T-helper 17 cell (primary cell): ENCODE results near the gene ZBTB11. TPM values are rescaled to one million over a fixed set of nuclear protein-coding genes. Genes with fewer than 3 reads are reported as not detected.
"Not testable (repeated sequence)": the region's sequence is repeated elsewhere in the genome, so short reads cannot be mapped to it uniquely, and the experiment has no call there.

Experiments used
- ATAC-seq: fragments of 150-1000 bp; cut with Tn5 transposase; 2 replicates; pipeline ENCODE4 v1.10.0; 2021; ENCODE audit warnings: mild to moderate bottlenecking, moderate library complexity
- DNase-seq, 3 donors: peaks; one replicate each; pipeline versions ENCODE4 v3.0.0 to v3.0.0-alpha.2; 2020 to 2021
- H3K9me3 ChIP-seq: one replicate; pipeline ENCODE4 v1.7.0; 2013; ENCODE audit warnings: low read length, mild to moderate bottlenecking; ENCODE audit not compliant: control insufficient read depth, poor library complexity, severe bottlenecking
- H3K27ac Mint-ChIP-seq: one replicate; pipeline ENCODE4 v1.8.0; 2022; ENCODE audit warnings: mild to moderate bottlenecking, moderate library complexity, mixed read lengths
- H3K27me3 Mint-ChIP-seq: one replicate; pipeline ENCODE4 v1.8.0; 2022; ENCODE audit warnings: mixed read lengths
- H3K36me3 Mint-ChIP-seq: one replicate; pipeline ENCODE4 v1.8.0; 2022; ENCODE audit warnings: low read depth, mixed read lengths
- H3K4me1 Mint-ChIP-seq: one replicate; pipeline ENCODE4 v1.8.0; 2022; ENCODE audit warnings: mild to moderate bottlenecking, mixed read lengths
- H3K4me3 Mint-ChIP-seq: one replicate; pipeline ENCODE4 v1.8.0; 2022; ENCODE audit warnings: mild to moderate bottlenecking, moderate library complexity, mixed read lengths
- total RNA-seq, 4 donors: library from RNA in 2 of 4; stranded (reverse) in 2 of 4; gene quantifications; one replicate each; pipeline ENCODE4 v1.2.3 and lab custom pipeline; 2022 to 2026

The ZBTB11 gene
- total RNA-seq, 2 donors from 2014 or later = 65.2 to 77.2 TPM

GRCh38 chr3:101703169-101703568, 26.2 kb upstream of the ZBTB11 start:
- no peaks in the 10 kb centered on the region for H3K9me3 ChIP-seq
- Mint-ChIP-seq H3K27ac (peak overlapping the region; percentile 62), H3K36me3 (no peaks in the 10 kb centered on the region), H3K27me3 (no peaks in the 10 kb centered on the region), H3K4me3 (no peak overlapping the region), H3K4me1 (no peaks in the 10 kb centered on the region)
- DNase-seq (no peak), ATAC-seq (no peak)

DNA sequence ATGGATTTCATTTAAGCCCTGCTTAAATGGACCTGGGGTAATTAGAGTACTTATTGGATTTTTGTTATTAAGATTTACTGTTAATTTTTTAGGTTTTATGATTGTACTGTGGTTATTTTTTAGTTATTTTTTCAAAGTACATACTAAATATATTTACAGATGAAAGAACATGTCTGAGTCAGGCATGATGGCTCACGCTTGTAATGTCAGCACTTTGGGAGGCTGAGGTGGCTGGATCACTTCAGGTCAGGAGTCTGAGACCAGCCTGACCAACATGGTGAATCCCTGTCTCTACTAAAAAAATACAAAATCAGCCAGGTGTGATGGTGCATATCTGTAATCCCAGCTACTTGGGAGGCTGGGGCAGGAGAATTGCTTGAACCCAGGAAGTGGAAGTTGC, 25.8 kb upstream of the ZBTB11 start:
- Mint-ChIP-seq H3K4me1 (no peaks in the 10 kb centered on the region), H3K4me3 (no peak overlapping the region), H3K36me3 (no peaks in the 10 kb centered on the region), H3K27ac (peak overlapping the region; percentile 62), H3K27me3 (no peaks in the 10 kb centered on the region)
- ATAC-seq (no peak), DNase-seq (no peak)
- H3K9me3 ChIP-seq = no peaks in the 10 kb centered on the region

- no peaks in the 10 kb centered on the region for H3K36me3 Mint-ChIP-seq
- no peak overlapping the region for H3K4me3 Mint-ChIP-seq
- ATAC-seq = no peak
- no peaks in the 10 kb centered on the region for H3K9me3 ChIP-seq
- H3K27ac Mint-ChIP-seq = peak overlapping the region; percentile 53
- DNase-seq = no peak
- no peaks in the 10 kb centered on the region for H3K4me1 Mint-ChIP-seq
- H3K27me3 Mint-ChIP-seq = no peaks in the 10 kb centered on the region
These were observed 25.0 kb upstream of the ZBTB11 start for GRCh38 chr3:101701696-101702634.

GRCh38 chr3:101695779-101696372, 18.9 kb upstream of the ZBTB11 start:
- DNase-seq (peak in 1 of 3 donors; percentile 18), ATAC-seq (no peak)
- H3K4me3 Mint-ChIP-seq = no peak overlapping the region
- no peak overlapping the region for H3K27ac Mint-ChIP-seq
- H3K9me3 ChIP-seq = no peaks in the 10 kb centered on the region
- no peaks in the 10 kb centered on the region for H3K4me1 Mint-ChIP-seq
- H3K36me3 Mint-ChIP-seq = no peaks in the 10 kb centered on the region
- no peaks in the 10 kb centered on the region for H3K27me3 Mint-ChIP-seq

DNA sequence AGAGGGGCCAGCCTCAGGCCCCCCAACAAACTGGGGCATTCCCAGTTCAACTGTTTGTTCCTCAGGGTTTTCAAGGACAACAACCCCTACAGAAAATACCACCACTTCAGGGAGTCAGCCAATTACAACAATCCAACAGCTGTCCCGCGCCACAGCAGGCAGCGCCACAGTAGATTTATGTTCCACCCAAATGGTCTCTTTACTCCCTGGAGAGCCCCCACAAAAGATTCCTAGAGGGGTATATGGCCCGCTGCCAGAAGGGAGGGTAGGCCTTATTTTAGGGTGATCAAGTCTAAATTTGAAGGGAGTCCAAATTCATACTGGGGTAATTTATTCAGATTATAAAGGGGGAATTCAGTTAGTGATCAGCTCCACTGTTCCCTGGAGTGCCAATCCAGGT, 17.9 kb upstream of the ZBTB11 start:
- not testable (repeated sequence) for H3K36me3 Mint-ChIP-seq, H3K27me3 Mint-ChIP-seq, H3K4me1 Mint-ChIP-seq, DNase-seq, H3K4me3 Mint-ChIP-seq, H3K27ac Mint-ChIP-seq, H3K9me3 ChIP-seq, ATAC-seq

- not testable (repeated sequence) for H3K27me3 Mint-ChIP-seq, H3K27ac Mint-ChIP-seq, H3K9me3 ChIP-seq, H3K4me3 Mint-ChIP-seq, H3K36me3 Mint-ChIP-seq, H3K4me1 Mint-ChIP-seq
- DNase-seq (peak in 1 of 3 donors; percentile 23), ATAC-seq (peak; percentile 96)
These were observed 16.6 kb upstream of the ZBTB11 start for GRCh38 chr3:101693540-101693939.

DNA sequence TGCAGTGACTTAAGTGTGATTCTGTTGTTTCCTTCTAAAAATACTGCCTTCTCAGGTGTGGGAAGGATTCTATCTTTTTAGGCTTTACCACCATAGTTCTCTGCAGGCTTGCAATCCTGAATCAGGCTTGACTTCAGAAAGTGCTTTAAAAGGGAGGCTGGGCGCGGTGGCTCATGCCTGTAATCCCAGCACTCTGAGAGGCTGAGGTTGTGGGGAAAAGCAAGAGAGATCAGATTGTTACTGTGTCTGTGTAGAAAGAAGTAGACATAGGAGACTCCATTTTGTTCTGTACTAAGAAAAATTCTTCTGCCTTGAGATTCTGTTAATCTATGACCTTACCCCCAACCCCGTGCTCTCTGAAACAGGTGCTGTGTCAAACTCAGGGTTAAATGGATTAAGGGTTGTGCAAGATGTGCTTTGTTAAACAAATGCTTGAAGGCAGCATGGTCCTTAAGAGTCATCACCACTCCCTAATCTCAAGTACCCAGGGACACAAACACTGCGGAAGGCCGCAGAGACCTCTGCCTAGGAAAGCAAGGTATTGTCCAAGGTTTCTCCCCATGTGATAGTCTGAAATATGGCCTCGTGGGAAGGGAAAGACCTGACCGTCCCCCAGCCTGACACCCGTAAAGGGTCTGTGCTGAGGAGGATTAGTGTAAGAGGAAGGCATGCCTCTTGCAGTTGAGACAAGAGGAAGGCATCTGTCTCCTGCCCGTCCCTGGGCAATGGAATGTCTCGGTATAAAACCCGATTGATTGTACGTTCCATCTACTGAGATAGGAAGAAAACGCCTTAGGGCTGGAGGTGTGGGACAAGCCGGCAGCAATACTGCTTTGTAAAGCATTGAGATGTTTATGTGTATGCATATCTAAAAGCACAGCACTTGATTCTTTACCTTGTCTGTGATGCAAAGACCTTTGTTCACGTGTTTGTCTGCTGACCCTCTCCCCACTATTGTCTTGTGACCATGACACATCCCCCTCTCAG, 15.0 kb upstream of the ZBTB11 start:
- H3K36me3 Mint-ChIP-seq, H3K4me3 Mint-ChIP-seq, ATAC-seq, H3K4me1 Mint-ChIP-seq, DNase-seq, H3K27ac Mint-ChIP-seq, H3K27me3 Mint-ChIP-seq, H3K9me3 ChIP-seq: not testable (repeated sequence)

DNA sequence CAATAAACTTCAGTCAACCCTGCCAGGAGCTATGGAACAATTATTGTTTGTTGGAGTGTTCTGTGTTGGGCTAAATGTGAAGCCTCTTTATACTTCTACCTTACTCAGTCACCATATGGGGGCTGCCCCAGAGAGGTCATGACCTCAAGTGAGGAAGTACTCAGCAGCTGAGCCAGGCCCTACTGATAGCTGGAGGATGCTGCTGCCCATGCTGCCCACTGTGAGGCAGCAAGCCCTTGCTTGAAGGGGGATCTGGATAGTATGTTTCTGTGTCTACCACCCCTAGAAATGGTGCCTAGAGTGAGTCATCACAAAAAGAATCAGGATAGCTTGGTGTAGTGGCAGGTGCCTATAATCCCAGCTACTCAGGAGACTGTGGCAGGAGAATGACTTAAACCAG, 14.0 kb upstream of the ZBTB11 start:
- H3K27me3 Mint-ChIP-seq = no peaks in the 10 kb centered on the region
- no peak overlapping the region for H3K4me3 Mint-ChIP-seq
- peaks cover 2% of the 10 kb centered on the region for H3K36me3 Mint-ChIP-seq
- no peaks in the 10 kb centered on the region for H3K9me3 ChIP-seq
- ATAC-seq (no peak), DNase-seq (no peak)
- peak overlapping the region; percentile 9 for H3K27ac Mint-ChIP-seq
- H3K4me1 Mint-ChIP-seq = peaks cover 7% of the 10 kb centered on the region

GRCh38 chr3:101689286-101689685, 12.4 kb upstream of the ZBTB11 start:
- H3K36me3 Mint-ChIP-seq = peaks cover 6% of the 10 kb centered on the region
- H3K4me1 Mint-ChIP-seq = peaks cover 19% of the 10 kb centered on the region
- DNase-seq (no peak), ATAC-seq (no peak)
- H3K27me3 Mint-ChIP-seq = no peaks in the 10 kb centered on the region
- H3K27ac Mint-ChIP-seq = peak overlapping the region; percentile 14
- H3K9me3 ChIP-seq = no peaks in the 10 kb centered on the region
- no peak overlapping the region for H3K4me3 Mint-ChIP-seq

- peak overlapping the region; percentile 97 for H3K4me3 Mint-ChIP-seq
- peak overlapping the region; percentile 98 for H3K27ac Mint-ChIP-seq
- no peak for DNase-seq
- H3K4me1 Mint-ChIP-seq = peaks cover 21% of the 10 kb centered on the region
- no peaks in the 10 kb centered on the region for H3K27me3 Mint-ChIP-seq
- peaks cover 6% of the 10 kb centered on the region for H3K36me3 Mint-ChIP-seq
- ATAC-seq = no peak
- H3K9me3 ChIP-seq = no peaks in the 10 kb centered on the region
These were observed 10.4 kb upstream of the ZBTB11 start for GRCh38 chr3:101687142-101687931.

GRCh38 chr3:101685870-101686307, 9.0 kb upstream of the ZBTB11 start:
- ATAC-seq (peak; percentile 6), DNase-seq (no peak)
- Mint-ChIP-seq H3K36me3 (peaks cover 6% of the 10 kb centered on the region), H3K27ac (peak overlapping the region; percentile 98), H3K4me3 (peak overlapping the region; percentile 97), H3K27me3 (no peaks in the 10 kb centered on the region), H3K4me1 (peaks cover 24% of the 10 kb centered on the region)
- no peaks in the 10 kb centered on the region for H3K9me3 ChIP-seq

GRCh38 chr3:101685050-101685400, 8.1 kb upstream of the ZBTB11 start:
- Mint-ChIP-seq H3K4me1 (peaks cover 27% of the 10 kb centered on the region), H3K36me3 (peaks cover 6% of the 10 kb centered on the region), H3K27me3 (no peaks in the 10 kb centered on the region), H3K27ac (peak overlapping the region; percentile 98), H3K4me3 (peak overlapping the region; percentile 97)
- DNase-seq (no peak), ATAC-seq (no peak)
- no peaks in the 10 kb centered on the region for H3K9me3 ChIP-seq
